ENCODE data around the gene AGAP1. TPM values are rescaled to one million over a fixed set of nuclear protein-coding genes. Genes with fewer than 3 reads are reported as not detected.

The AGAP1 gene
- total and polyA plus RNA-seq, 2 donors from 2014 or later = 8.1 to 44.5 TPM

GRCh38 chr2:235462415-235462790 is 31.4 kb upstream of the AGAP1 start:
- no peak for DNase-seq

GRCh38 chr2:235463893-235464292 is 29.9 kb upstream of the AGAP1 start:
- Histone ChIP-seq H3K9ac (ENCODE audit: low read length in 3 of 3) (no peak overlapping the region), H3K36me3 (ENCODE audit: control insufficient read depth in 2 of 3, insufficient read depth in 3 of 3, low read length in 3 of 3) (no peaks in the 10 kb centered on the region), H3K4me3 (ENCODE audit: low read length in 3 of 3) (no peak overlapping the region), H3K27me3 (ENCODE audit: control insufficient read depth, insufficient read depth, low read length) (no peaks in the 10 kb centered on the region), H3K9me3 (ENCODE audit: control insufficient read depth in 2 of 3, insufficient read depth in 1 of 3, low read length in 3 of 3) (no peaks in the 10 kb centered on the region), H3K4me1 (ENCODE audit: control insufficient read depth in 2 of 3, insufficient read depth in 2 of 3, low read depth in 1 of 3, low read length in 3 of 3) (peaks cover 0 to 7% (median 2%) of the 10 kb centered on the region in 3 donors), H3K27ac (ENCODE audit: low read depth in 2 of 2, low read length in 2 of 2) (no peak overlapping the region)
- FAIRE-seq (no peak), DNase-seq (no peak)
- intact Hi-C loops (cut with DNase I) = no loop called here
- no peak for TF ChIP-seq CTCF (IDR thresholded peaks at IDR 0.05; ENCODE audit: borderline replicate concordance, extremely low read depth, insufficient read depth)

More at GRCh38 chr2:235462415-235462790, 31.4 kb upstream of the AGAP1 start:
- Histone ChIP-seq H3K4me3 (ENCODE audit: low read length in 3 of 3) (no peak overlapping the region), H3K4me1 (ENCODE audit: control insufficient read depth in 2 of 3, insufficient read depth in 2 of 3, low read depth in 1 of 3, low read length in 3 of 3) (peaks cover 0 to 4% (median 0%) of the 10 kb centered on the region in 3 donors), H3K27ac (ENCODE audit: low read depth in 2 of 2, low read length in 2 of 2) (no peak overlapping the region), H3K9ac (ENCODE audit: low read length in 3 of 3) (no peak overlapping the region), H3K36me3 (ENCODE audit: control insufficient read depth in 2 of 3, insufficient read depth in 3 of 3, low read length in 3 of 3) (no peaks in the 10 kb centered on the region), H3K27me3 (ENCODE audit: control insufficient read depth, insufficient read depth, low read length) (no peaks in the 10 kb centered on the region), H3K9me3 (ENCODE audit: control insufficient read depth in 2 of 3, insufficient read depth in 1 of 3, low read length in 3 of 3) (no peaks in the 10 kb centered on the region)
- FAIRE-seq = no peak
- intact Hi-C loops (cut with DNase I) = no loop called here
- no peak for TF ChIP-seq CTCF (IDR thresholded peaks at IDR 0.05; ENCODE audit: borderline replicate concordance, extremely low read depth, insufficient read depth)

GRCh38 chr2:235467588-235467987 is 26.3 kb upstream of the AGAP1 start:
- no peak for FAIRE-seq
- Histone ChIP-seq H3K27ac (ENCODE audit: low read depth in 2 of 2, low read length in 2 of 2) (no peak overlapping the region), H3K9me3 (ENCODE audit: control insufficient read depth in 2 of 3, insufficient read depth in 1 of 3, low read length in 3 of 3) (no peaks in the 10 kb centered on the region), H3K27me3 (ENCODE audit: control insufficient read depth, insufficient read depth, low read length) (no peaks in the 10 kb centered on the region), H3K4me3 (ENCODE audit: low read length in 3 of 3) (no peak overlapping the region), H3K36me3 (ENCODE audit: control insufficient read depth in 2 of 3, insufficient read depth in 3 of 3, low read length in 3 of 3) (no peaks in the 10 kb centered on the region), H3K9ac (ENCODE audit: low read length in 3 of 3) (no peak overlapping the region), H3K4me1 (ENCODE audit: control insufficient read depth in 2 of 3, insufficient read depth in 2 of 3, low read depth in 1 of 3, low read length in 3 of 3) (peaks cover 0 to 19% (median 4%) of the 10 kb centered on the region in 3 donors)
- DNase-seq = no peak
- TF ChIP-seq CTCF (IDR thresholded peaks at IDR 0.05; ENCODE audit: borderline replicate concordance, extremely low read depth, insufficient read depth) = no peak
- intact Hi-C loops (cut with DNase I) = no loop called here

Measured in kidney (tissue), 14 donors.